ENCODE data around the gene PRR23E.

PRR23E gene

DNA sequence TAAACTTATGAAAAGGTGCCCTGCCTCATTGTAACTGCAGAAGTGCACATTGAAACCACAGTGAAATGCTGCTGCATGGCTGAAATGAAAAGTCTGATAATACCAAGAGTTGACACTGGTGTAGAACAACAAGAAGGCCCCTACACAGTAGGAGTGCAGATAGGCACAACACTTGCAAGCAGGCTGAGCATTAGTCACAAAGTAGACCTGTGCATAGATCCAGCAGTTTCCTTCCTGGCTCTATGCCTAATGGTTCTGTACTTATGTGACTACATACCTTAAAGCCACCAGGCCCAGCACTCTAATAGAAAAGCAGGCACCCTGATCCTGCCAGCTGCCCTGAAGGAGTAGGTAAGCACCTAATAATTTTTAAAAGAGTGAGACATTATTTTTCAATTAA, 41.8 kb downstream of the PRR23E start:
- DNase-seq = no peak

DNA sequence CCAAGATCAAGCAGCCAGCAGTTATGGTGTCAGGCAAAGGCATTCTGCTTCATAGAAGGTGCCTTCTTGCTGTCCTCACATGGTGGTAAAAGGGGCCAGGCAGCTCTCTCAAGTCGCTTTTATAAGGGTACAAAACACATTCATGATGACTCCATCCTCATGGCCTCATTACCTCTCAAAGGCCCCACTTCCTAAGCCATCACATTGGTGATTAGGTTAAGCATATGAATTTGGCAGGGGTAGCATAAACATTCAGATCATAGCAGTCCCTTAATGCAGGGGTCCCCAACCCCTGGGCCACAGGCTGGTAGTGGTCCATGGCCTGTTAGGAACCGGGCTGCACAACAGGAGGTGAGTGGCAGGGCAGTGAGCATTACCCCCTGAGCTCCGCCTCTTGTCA, 42.8 kb downstream of the PRR23E start:
- no peak for DNase-seq

- DNase-seq = no peak
Observed at GRCh38 chr3:127237835-127238234, 44.9 kb downstream of the PRR23E start.

DNA sequence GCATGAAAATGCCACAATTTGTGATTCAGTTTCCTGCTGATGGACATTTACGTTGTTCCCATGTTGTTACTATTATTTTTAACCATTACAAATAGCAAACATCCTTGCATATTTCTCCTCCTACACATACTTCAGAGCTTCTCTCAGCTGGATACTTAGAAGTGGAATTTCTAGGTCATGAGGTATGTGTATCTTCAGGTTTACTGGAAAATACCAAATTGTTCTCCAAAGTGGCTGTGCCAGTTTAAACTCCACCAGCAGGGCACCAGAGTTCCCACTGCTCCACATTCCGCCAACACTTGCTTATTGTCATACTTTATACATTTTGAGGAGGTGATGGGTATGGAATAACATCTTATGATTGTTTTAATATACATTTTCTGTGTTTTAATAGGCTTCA, 45.7 kb downstream of the PRR23E start:
- DNase-seq = no peak

DNA sequence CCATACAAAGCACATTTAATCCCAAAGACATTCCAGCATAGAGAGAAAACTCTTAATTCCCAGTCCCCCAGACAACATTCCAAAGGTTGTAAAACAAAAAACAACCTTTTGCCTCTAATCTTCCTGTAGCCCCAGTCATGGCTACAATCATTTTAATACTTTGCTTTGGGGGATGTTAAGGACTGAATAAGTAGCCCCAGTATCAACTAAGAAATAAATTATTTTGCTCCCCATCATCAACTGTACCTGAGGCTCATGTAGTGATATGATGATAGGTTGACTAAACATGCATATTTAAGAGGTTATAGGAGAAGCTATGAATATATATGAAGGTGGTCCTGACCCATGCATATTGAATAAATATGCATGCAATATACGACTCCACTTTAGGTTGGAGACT, 54.4 kb downstream of the PRR23E start:
- DNase-seq = no peak

Measured in cortex of kidney (tissue), 1 donor.